Measurements from ENCODE around the gene BNC2. TPM values are rescaled to one million over a fixed set of nuclear protein-coding genes. Genes with fewer than 3 reads are reported as not detected.

The BNC2 gene
- total and polyA plus RNA-seq, 4 donors: 0.96 to 23.2 (median 9.7) TPM

GRCh38 chr9:16521868-16522411 is 348.5 kb downstream of the BNC2 start:
- Histone ChIP-seq H3K9me3 (ENCODE audit: control insufficient read depth in 4 of 4, insufficient read depth in 3 of 4, low read length in 3 of 4) (no peaks in the 10 kb centered on the region), H3K4me3 (no peak overlapping the region), H3K4me1 (ENCODE audit: control insufficient read depth in 5 of 5, insufficient read depth in 5 of 5, low read length in 5 of 5) (peaks cover 2 to 41% (median 8%) of the 10 kb centered on the region in 5 donors), H3K36me3 (ENCODE audit: control insufficient read depth in 4 of 4, insufficient read depth in 4 of 4, low read length in 4 of 4) (no peaks in the 10 kb centered on the region), H3K9ac (ENCODE audit: insufficient read depth in 1 of 2, low read length in 2 of 2) (no peak overlapping the region), H3K27ac (ENCODE audit: low read depth in 1 of 2, low read length in 1 of 2) (peak overlapping the region; percentile 33 to 36), H3K27me3 (ENCODE audit: control insufficient read depth in 3 of 3, insufficient read depth in 3 of 3, low read length in 2 of 3) (no peaks in the 10 kb centered on the region)
- DNase-seq (peak; percentile 92 to 98 (median 98)), ATAC-seq (ENCODE audit: insufficient read depth, low FRiP score) (peak; percentile 78)
- 20 to 32% methylated on average over 3 of the region's 3 CpGs for WGBS, 2 donors
- TF ChIP-seq, protein P1, sequence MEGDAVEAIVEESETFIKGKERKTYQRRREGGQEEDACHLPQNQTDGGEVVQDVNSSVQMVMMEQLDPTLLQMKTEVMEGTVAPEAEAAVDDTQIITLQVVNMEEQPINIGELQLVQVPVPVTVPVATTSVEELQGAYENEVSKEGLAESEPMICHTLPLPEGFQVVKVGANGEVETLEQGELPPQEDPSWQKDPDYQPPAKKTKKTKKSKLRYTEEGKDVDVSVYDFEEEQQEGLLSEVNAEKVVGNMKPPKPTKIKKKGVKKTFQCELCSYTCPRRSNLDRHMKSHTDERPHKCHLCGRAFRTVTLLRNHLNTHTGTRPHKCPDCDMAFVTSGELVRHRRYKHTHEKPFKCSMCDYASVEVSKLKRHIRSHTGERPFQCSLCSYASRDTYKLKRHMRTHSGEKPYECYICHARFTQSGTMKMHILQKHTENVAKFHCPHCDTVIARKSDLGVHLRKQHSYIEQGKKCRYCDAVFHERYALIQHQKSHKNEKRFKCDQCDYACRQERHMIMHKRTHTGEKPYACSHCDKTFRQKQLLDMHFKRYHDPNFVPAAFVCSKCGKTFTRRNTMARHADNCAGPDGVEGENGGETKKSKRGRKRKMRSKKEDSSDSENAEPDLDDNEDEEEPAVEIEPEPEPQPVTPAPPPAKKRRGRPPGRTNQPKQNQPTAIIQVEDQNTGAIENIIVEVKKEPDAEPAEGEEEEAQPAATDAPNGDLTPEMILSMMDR (IDR thresholded peaks at IDR 0.05; ENCODE audit: control extremely low read depth, extremely low read depth): no peak

- TF ChIP-seq, protein P1 (IDR thresholded peaks at IDR 0.05; ENCODE audit: control extremely low read depth, extremely low read depth): no peak
- Histone ChIP-seq H3K36me3 (ENCODE audit: control insufficient read depth in 4 of 4, insufficient read depth in 4 of 4, low read length in 4 of 4) (no peaks in the 10 kb centered on the region), H3K27me3 (ENCODE audit: control insufficient read depth in 3 of 3, insufficient read depth in 3 of 3, low read length in 2 of 3) (no peaks in the 10 kb centered on the region), H3K4me1 (ENCODE audit: control insufficient read depth in 5 of 5, insufficient read depth in 5 of 5, low read length in 5 of 5) (peaks cover 5 to 59% (median 10%) of the 10 kb centered on the region in 5 donors), H3K9ac (ENCODE audit: insufficient read depth in 1 of 2, low read length in 2 of 2) (no peak overlapping the region), H3K9me3 (ENCODE audit: control insufficient read depth in 4 of 4, insufficient read depth in 3 of 4, low read length in 3 of 4) (no peaks in the 10 kb centered on the region), H3K4me3 (no peak overlapping the region), H3K27ac (ENCODE audit: low read depth in 1 of 2, low read length in 1 of 2) (no peak overlapping the region)
- ATAC-seq (ENCODE audit: insufficient read depth, low FRiP score) (no peak), DNase-seq (no peak)
- WGBS, 2 donors: 90 to 94% methylated on average over 2 of the region's 2 CpGs
Observed at GRCh38 chr9:16519001-16519400, 351.5 kb downstream of the BNC2 start.

DNA sequence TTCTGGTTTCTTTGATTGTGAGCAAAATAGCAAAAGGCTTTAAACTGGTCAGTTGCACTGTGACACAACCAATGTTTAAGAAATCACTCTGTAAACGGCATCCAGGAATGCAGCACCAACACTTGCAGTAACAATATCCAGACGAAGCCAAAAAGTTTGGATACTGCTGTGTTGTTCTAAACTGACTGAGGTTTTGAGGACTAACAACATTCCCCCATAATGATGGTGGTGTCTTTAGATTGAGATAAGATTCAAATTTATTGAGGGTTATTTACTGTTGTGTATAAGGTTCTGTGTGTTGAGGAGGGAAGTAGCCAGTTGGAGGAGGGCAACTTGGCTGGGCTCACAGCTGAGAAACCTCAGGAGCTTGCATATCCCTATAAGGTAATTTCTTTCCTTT is 353.6 kb downstream of the BNC2 start:
- H3K4me1 ChIP-seq (ENCODE audit: control insufficient read depth in 5 of 5, insufficient read depth in 5 of 5, low read length in 5 of 5): peaks cover 2 to 48% (median 10%) of the 10 kb centered on the region in 5 donors
- 74 to 84% methylated on average over 2 of the region's 2 CpGs for WGBS, 2 donors
- no peaks in the 10 kb centered on the region for H3K36me3 ChIP-seq (ENCODE audit: control insufficient read depth in 4 of 4, insufficient read depth in 4 of 4, low read length in 4 of 4)
- H3K9ac ChIP-seq (ENCODE audit: insufficient read depth in 1 of 2, low read length in 2 of 2): no peak overlapping the region
- no peaks in the 10 kb centered on the region for H3K27me3 ChIP-seq (ENCODE audit: control insufficient read depth in 3 of 3, insufficient read depth in 3 of 3, low read length in 2 of 3)
- no peak overlapping the region for H3K27ac ChIP-seq (ENCODE audit: low read depth in 1 of 2, low read length in 1 of 2)
- ATAC-seq (ENCODE audit: insufficient read depth, low FRiP score) (no peak), DNase-seq (peak in 2 of 3 donors; percentile 74 to 80)
- no peaks in the 10 kb centered on the region for H3K9me3 ChIP-seq (ENCODE audit: control insufficient read depth in 4 of 4, insufficient read depth in 3 of 4, low read length in 3 of 4)
- H3K4me3 ChIP-seq: no peak overlapping the region
- TF ChIP-seq, protein P1 (IDR thresholded peaks at IDR 0.05; ENCODE audit: control extremely low read depth, extremely low read depth): no peak

DNA sequence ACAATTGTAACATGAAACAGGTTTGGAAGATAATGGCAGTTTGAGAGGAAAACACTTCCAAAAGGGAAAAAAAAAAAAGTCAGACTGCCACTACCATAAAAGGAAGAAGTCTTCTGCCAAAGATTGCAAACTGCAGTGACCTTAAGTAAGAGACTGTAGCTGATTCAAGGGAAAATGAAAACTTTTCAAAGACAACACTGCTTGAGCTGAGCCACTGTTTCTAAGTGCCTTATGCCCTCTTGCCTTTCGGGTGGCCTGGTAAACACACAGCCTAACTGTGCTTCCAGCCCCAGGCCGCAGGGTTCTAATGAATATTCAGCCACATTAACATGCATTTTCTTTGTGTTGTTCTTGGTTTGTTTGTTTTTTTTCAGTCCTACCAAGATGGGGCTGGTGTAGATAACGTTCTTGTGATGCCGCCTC is 354.6 kb downstream of the BNC2 start:
- H3K27me3 ChIP-seq (ENCODE audit: control insufficient read depth in 3 of 3, insufficient read depth in 3 of 3, low read length in 2 of 3): no peaks in the 10 kb centered on the region
- peaks cover 0 to 38% (median 10%) of the 10 kb centered on the region in 5 donors for H3K4me1 ChIP-seq (ENCODE audit: control insufficient read depth in 5 of 5, insufficient read depth in 5 of 5, low read length in 5 of 5)
- peak; percentile 27 to 94 (median 89) for DNase-seq
- TF ChIP-seq, protein P1 (IDR thresholded peaks at IDR 0.05; ENCODE audit: control extremely low read depth, extremely low read depth): no peak
- 75 to 87% methylated on average over 4 of the region's 4 CpGs for WGBS, 2 donors
- no peak overlapping the region for H3K27ac ChIP-seq (ENCODE audit: low read depth in 1 of 2, low read length in 1 of 2)
- no peaks in the 10 kb centered on the region for H3K9me3 ChIP-seq (ENCODE audit: control insufficient read depth in 4 of 4, insufficient read depth in 3 of 4, low read length in 3 of 4)
- H3K9ac ChIP-seq (ENCODE audit: insufficient read depth in 1 of 2, low read length in 2 of 2): peak overlapping the region in 1 of 2 donors; percentile 69
- no peak overlapping the region for H3K4me3 ChIP-seq
- no peaks in the 10 kb centered on the region for H3K36me3 ChIP-seq (ENCODE audit: control insufficient read depth in 4 of 4, insufficient read depth in 4 of 4, low read length in 4 of 4)
- ATAC-seq (ENCODE audit: insufficient read depth, low FRiP score): peak; percentile 53
